HUES48 (cell line): ENCODE results near the gene PLAAT4.
A peak's percentile ranks its signal among the peaks of the same experiment; 100 is the strongest.
"Not testable (repeated sequence)": the region's sequence is repeated elsewhere in the genome, so short reads cannot be mapped to it uniquely, and the experiment has no call there.

Experiments used
- H3K27ac ChIP-seq: one replicate; pipeline ENCODE4 v1.7.0; 2013; ENCODE audit warnings: low read depth, low read length, inconsistent platforms
- H3K27me3 ChIP-seq: 2 replicates; pipeline ENCODE4 v1.6.1; 2013; ENCODE audit warnings: mild to moderate bottlenecking, low read length; ENCODE audit not compliant: control insufficient read depth, insufficient read depth
- H3K36me3 ChIP-seq: 2 replicates; pipeline ENCODE4 v1.6.1; 2013; ENCODE audit warnings: low read length; ENCODE audit not compliant: control insufficient read depth, insufficient read depth
- H3K4me1 ChIP-seq: 2 replicates; pipeline ENCODE4 v1.6.1; 2013; ENCODE audit warnings: mild to moderate bottlenecking, low read length; ENCODE audit not compliant: control insufficient read depth, insufficient read depth
- H3K4me3 ChIP-seq: 2 replicates; pipeline ENCODE4 v1.5.1; 2013; ENCODE audit warnings: mild to moderate bottlenecking, low read depth, low read length
- H3K9ac ChIP-seq: 2 replicates; pipeline ENCODE4 v1.6.1; 2013; ENCODE audit warnings: mild to moderate bottlenecking, low read depth, low read length, moderate library complexity
- H3K9me3 ChIP-seq: 2 replicates; pipeline ENCODE4 v1.6.1; 2013; ENCODE audit warnings: low read length; ENCODE audit not compliant: control insufficient read depth, insufficient read depth

Gene PLAAT4

DNA sequence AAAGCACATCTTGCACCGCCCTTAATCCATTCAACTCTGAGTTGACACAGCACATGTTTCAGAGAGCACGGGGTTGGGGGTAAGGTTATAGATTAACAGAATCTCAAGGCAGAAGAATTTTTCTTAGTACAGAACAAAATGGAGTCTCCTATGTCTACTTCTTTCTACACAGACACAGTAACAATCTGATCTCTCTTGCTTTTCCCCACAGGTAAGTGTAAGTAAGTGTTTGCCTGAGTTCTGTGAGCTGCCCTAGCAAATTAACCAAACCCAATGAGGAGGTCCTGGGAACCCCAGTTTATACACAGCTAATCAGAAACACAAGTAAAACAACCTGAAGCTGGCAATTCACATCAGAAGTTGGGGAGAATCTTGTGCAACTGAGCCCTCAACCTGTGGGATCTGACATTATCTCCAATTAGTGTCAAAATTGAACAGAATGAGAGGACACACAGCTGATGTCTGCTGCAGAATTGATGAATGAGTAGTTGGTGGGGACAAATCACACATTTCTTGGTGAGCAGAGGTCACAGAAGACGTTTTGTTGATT is 7.8 kb upstream of the PLAAT4 start:
- peak overlapping the region; percentile 31; the same call in 1 of the 2 replicates for H3K4me3 ChIP-seq
- H3K36me3 ChIP-seq, H3K27me3 ChIP-seq, H3K9me3 ChIP-seq: not testable (repeated sequence)
- peak overlapping the region; percentile 94 for H3K27ac ChIP-seq
- H3K4me1 ChIP-seq, result peaks cover 51% of the 10 kb centered on the region
- peak overlapping the region; percentile 88 for H3K9ac ChIP-seq

GRCh38 chr11:63529373-63529772 is 7.2 kb upstream of the PLAAT4 start:
- Histone ChIP-seq H3K9ac (peak overlapping the region; percentile 88), H3K4me3 (peak overlapping the region; percentile 31; the same call in 1 of the 2 replicates), H3K4me1 (peaks cover 52% of the 10 kb centered on the region), H3K27ac (peak overlapping the region; percentile 94)
- not testable (repeated sequence) for H3K27me3 ChIP-seq, H3K36me3 ChIP-seq, H3K9me3 ChIP-seq

- Histone ChIP-seq H3K4me3 (peak overlapping the region; percentile 31), H3K27ac (peak overlapping the region; percentile 94), H3K27me3 (no peaks in the 10 kb centered on the region), H3K4me1 (peaks cover 52% of the 10 kb centered on the region), H3K36me3 (no peaks in the 10 kb centered on the region), H3K9ac (peak overlapping the region; percentile 88), H3K9me3 (no peaks in the 10 kb centered on the region)
Measured at GRCh38 chr11:63530021-63530420, 6.6 kb upstream of the PLAAT4 start.

DNA sequence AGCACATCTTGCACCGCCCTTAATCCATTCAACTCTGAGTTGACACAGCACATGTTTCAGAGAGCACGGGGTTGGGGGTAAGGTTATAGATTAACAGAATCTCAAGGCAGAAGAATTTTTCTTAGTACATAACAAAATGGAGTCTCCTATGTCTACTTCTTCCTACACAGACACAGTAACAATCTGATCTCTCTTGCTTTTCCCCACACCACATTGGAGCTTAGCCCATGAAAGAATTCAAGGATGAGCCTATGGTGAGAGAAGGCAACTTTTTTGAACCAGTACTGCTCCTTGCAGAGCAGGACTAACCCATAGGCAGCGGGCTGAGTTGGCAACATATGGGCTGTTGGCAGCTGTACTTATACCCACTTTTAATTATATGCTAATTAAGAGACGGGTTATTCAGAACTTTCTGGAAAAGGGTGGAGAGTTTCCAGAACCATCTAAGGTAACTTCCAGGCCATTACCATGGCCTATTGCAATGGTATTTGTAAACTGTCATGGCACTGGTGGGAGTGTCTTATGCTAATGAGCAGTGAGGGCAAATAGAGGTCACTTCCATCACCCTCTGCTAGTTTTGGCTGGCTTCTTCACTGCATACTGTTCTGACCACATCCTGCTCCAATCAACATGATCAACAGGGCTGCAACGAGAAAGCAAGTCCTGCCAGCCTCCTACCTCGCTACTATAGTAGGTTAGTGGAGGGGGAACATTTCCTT is 5.4 kb upstream of the PLAAT4 start:
- H3K4me1 ChIP-seq, result peaks cover 52% of the 10 kb centered on the region
- H3K27ac ChIP-seq, result peak overlapping the region; percentile 87
- peak overlapping the region; percentile 37 for H3K4me3 ChIP-seq

DNA sequence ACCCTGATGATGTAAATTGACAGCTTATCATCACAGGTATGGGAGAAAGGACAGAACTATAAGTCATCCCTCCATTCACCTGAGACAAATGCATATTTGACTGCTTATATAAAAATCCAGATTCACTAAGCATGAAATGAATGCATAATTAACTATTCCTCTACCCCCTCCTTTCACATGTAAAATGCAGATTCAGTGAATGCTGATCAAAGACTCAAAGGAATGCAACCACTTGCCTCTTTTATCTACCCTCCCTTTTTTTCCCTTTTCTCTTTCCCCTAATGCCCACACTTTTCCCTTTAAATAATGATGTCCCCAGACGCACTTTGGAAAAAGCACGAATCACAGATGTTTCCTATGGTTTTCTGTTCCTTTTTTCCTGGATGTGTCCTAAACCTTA is 4.5 kb upstream of the PLAAT4 start:
- peak overlapping the region; percentile 37 for H3K4me3 ChIP-seq
- peak overlapping the region; percentile 87 for H3K27ac ChIP-seq
- H3K9ac ChIP-seq, result peak overlapping the region; percentile 62
- no peaks in the 10 kb centered on the region for H3K9me3 ChIP-seq
- H3K27me3 ChIP-seq, result no peaks in the 10 kb centered on the region
- peaks cover 52% of the 10 kb centered on the region for H3K4me1 ChIP-seq
- no peaks in the 10 kb centered on the region for H3K36me3 ChIP-seq

More for the DNA sequence above, 5.4 kb upstream of the PLAAT4 start:
- H3K9me3 ChIP-seq, H3K27me3 ChIP-seq, H3K36me3 ChIP-seq: not testable (repeated sequence)
- H3K9ac ChIP-seq, result peak overlapping the region; percentile 62

DNA sequence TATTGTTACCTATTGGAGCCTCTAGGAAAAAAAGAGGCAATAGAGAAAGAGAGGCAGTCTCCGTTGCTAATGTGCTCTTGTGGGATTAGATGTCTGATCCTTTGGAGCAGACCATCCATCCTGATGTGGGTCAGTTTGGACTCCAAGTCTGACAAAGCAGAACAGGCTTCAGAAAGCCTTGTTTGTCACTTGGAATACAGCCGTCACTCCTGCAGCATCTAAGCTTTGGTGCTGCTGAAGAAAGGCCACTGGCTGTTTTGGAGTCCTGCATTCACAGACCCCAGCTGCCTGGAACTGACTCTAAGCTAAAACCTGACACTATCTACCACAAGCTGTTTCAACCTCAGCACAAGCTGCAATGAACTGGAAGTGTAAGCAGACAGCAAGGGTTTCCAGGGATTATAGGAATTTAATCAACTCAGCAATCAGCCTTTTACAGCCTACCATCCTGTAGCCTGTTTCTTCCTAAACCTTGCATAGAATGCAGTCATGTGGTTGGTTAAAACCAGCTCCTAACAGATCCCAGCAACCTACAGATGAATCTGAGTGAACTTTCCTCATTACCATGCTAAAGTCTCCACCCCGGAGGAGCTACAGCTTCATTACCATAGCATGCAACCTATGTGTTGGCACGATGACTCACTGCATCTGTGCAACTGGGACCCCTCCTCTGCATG is 3.7 kb upstream of the PLAAT4 start:
- Histone ChIP-seq H3K4me1 (peaks cover 44% of the 10 kb centered on the region), H3K9ac (no peak overlapping the region; the same call in none of the 2 replicates), H3K27me3 (no peaks in the 10 kb centered on the region), H3K4me3 (peak overlapping the region; percentile 26; the same call in 1 of the 2 replicates), H3K36me3 (no peaks in the 10 kb centered on the region), H3K27ac (peak overlapping the region; percentile 87), H3K9me3 (no peaks in the 10 kb centered on the region)

DNA sequence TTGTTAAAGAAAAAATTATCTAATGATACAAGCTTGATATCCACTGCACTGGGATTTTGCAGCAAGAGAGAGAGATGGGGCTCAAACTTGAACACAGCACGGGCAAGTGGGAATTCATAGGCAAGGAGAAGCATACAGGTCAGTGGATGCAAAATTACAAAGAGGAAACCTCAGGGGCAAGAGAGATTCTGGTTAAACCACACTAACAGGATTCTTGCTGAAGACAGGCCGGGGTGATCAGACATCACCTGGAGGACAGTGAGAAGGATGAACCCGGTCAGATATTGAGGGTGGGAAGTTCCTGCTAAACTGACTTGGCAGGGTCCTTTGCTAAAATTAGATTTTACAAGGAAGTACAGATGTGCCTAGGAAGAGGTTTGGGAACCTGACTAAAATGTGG is 2.5 kb upstream of the PLAAT4 start:
- no peaks in the 10 kb centered on the region for H3K36me3 ChIP-seq
- H3K27ac ChIP-seq, result no peak overlapping the region
- H3K4me1 ChIP-seq, result peaks cover 40% of the 10 kb centered on the region
- no peak overlapping the region for H3K9ac ChIP-seq
- H3K4me3 ChIP-seq, result no peak overlapping the region
- H3K27me3 ChIP-seq, result no peaks in the 10 kb centered on the region
- H3K9me3 ChIP-seq, result no peaks in the 10 kb centered on the region

DNA sequence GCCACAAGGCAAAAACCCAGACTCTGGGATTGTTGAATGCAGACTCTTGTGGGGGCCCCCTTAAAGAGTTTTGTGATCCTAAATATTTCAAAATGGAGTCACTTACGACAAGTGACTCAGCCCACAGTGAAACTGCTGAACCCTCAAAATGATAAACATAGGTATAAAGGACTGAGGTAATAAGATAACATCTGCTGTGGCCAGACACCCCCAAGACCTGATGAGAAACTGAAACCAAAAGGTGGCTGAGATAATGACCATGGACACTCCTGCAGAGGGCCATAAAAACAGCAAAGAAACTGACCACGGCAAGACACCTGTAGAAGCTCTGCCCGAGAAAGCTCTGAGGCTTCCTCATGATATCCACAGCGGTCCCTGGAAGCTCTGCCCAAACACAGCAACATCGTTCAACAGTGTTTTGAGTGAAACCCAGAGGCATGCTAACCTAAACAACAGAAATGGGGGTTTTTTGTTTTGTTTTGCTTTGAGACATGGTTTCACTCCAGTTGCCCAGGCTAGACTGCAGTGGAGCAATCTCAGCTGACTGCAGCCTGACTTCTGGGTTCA is 1.6 kb upstream of the PLAAT4 start:
- no peaks in the 10 kb centered on the region for H3K36me3 ChIP-seq
- H3K4me3 ChIP-seq, result no peak overlapping the region
- no peak overlapping the region for H3K9ac ChIP-seq
- no peaks in the 10 kb centered on the region for H3K27me3 ChIP-seq
- no peaks in the 10 kb centered on the region for H3K9me3 ChIP-seq
- peaks cover 32% of the 10 kb centered on the region for H3K4me1 ChIP-seq
- H3K27ac ChIP-seq, result no peak overlapping the region

GRCh38 chr11:63535734-63536133 is 874 bp upstream of the PLAAT4 start:
- H3K9ac ChIP-seq, result no peak overlapping the region
- H3K4me3 ChIP-seq, result no peak overlapping the region
- H3K27me3 ChIP-seq, result no peaks in the 10 kb centered on the region
- no peaks in the 10 kb centered on the region for H3K36me3 ChIP-seq
- no peaks in the 10 kb centered on the region for H3K9me3 ChIP-seq
- peaks cover 29% of the 10 kb centered on the region for H3K4me1 ChIP-seq
- H3K27ac ChIP-seq, result no peak overlapping the region

- Histone ChIP-seq H3K9ac (no peak overlapping the region), H3K4me1 (peaks cover 14% of the 10 kb centered on the region), H3K27ac (no peak overlapping the region), H3K36me3 (no peaks in the 10 kb centered on the region), H3K27me3 (no peaks in the 10 kb centered on the region), H3K4me3 (no peak overlapping the region), H3K9me3 (no peaks in the 10 kb centered on the region)
Measured at GRCh38 chr11:63537293-63538101, 889 bp downstream of the PLAAT4 start.
